Vagina (tissue), 2 donors: Measurements from ENCODE around the gene KLHL29.

Experiments used
- POLR2A ChIP-seq, 2 donors: fragments of 450-650 bp; IDR thresholded peaks; one replicate each; pipeline ENCODE4 v1.6.1; 2017; ENCODE audit warnings: antibody characterized with exemption in 2 of 2, mild to moderate bottlenecking in 2 of 2, moderate library complexity in 2 of 2
- POLR2AphosphoS5 ChIP-seq, 2 donors: sonication (generic); formaldehyde crosslinking; IDR thresholded peaks; one replicate each; pipeline ENCODE4 v1.9.0; 2017; ENCODE audit warnings: antibody characterized with exemption in 2 of 2, mild to moderate bottlenecking in 2 of 2, low read depth in 1 of 2; ENCODE audit not compliant: insufficient read depth in 1 of 2

- no peak for TF ChIP-seq POLR2A (IDR thresholded peaks at IDR 0.05)
- TF ChIP-seq POLR2AphosphoS5 (IDR thresholded peaks at IDR 0.05; ENCODE audit: insufficient read depth in 1 of 2, low read depth in 1 of 2): no peak
These were observed 158.7 kb downstream of the KLHL29 start for GRCh38 chr2:23543728-23544127.
